ENCODE measurements around the gene PDK2. TPM values are rescaled to one million over a fixed set of nuclear protein-coding genes. Genes with fewer than 3 reads are reported as not detected.

PDK2 gene
- total RNA-seq, 1 experiment from 2014 or later, result 13.7 TPM

GRCh38 chr17:50078430-50078829, 16.7 kb upstream of the PDK2 start:
- DNase-seq (ENCODE audit: low spot score), result no peak

GRCh38 chr17:50079334-50080095, 15.6 kb upstream of the PDK2 start:
- DNase-seq (ENCODE audit: low spot score), result peak; percentile 70

GRCh38 chr17:50080096-50080480, 15.1 kb upstream of the PDK2 start:
- no peak for DNase-seq (ENCODE audit: low spot score)

- DNase-seq (ENCODE audit: low spot score), result peak; percentile 40
Observed at GRCh38 chr17:50080827-50081226, 14.3 kb upstream of the PDK2 start.

- no peak for DNase-seq (ENCODE audit: low spot score)
Observed at GRCh38 chr17:50081757-50082156, 13.4 kb upstream of the PDK2 start.

GRCh38 chr17:50087246-50087911, 7.8 kb upstream of the PDK2 start:
- peak; percentile 59 for DNase-seq (ENCODE audit: low spot score)

GRCh38 chr17:50087912-50088405, 7.2 kb upstream of the PDK2 start:
- no peak for DNase-seq (ENCODE audit: low spot score)

GRCh38 chr17:50088952-50089825, 6.0 kb upstream of the PDK2 start:
- DNase-seq (ENCODE audit: low spot score), result no peak

- DNase-seq (ENCODE audit: low spot score), result no peak
Observed at GRCh38 chr17:50090071-50090470, 5.1 kb upstream of the PDK2 start.

GRCh38 chr17:50090971-50091917, 3.9 kb upstream of the PDK2 start:
- no peak for DNase-seq (ENCODE audit: low spot score)

- no peak for DNase-seq (ENCODE audit: low spot score)
Observed at GRCh38 chr17:50091918-50092285, 3.2 kb upstream of the PDK2 start.

GRCh38 chr17:50093246-50093645, 1.9 kb upstream of the PDK2 start:
- no peak for DNase-seq (ENCODE audit: low spot score)

GRCh38 chr17:50093807-50094206, 1.3 kb upstream of the PDK2 start:
- DNase-seq (ENCODE audit: low spot score), result no peak

GRCh38 chr17:50094243-50094752, 853 bp upstream of the PDK2 start:
- DNase-seq (ENCODE audit: low spot score), result peak; percentile 84

- DNase-seq (ENCODE audit: low spot score), result no peak
Observed at GRCh38 chr17:50095626-50096037, 481 bp downstream of the PDK2 start.

- no peak for DNase-seq (ENCODE audit: low spot score)
Observed at GRCh38 chr17:50096092-50096491, 941 bp downstream of the PDK2 start.

GRCh38 chr17:50096758-50097157, 1.6 kb downstream of the PDK2 start:
- DNase-seq (ENCODE audit: low spot score), result no peak

- DNase-seq (ENCODE audit: low spot score), result no peak
Observed at GRCh38 chr17:50097455-50097854, 2.3 kb downstream of the PDK2 start.

- no peak for DNase-seq (ENCODE audit: low spot score)
Observed at GRCh38 chr17:50097926-50098325, 2.8 kb downstream of the PDK2 start.

GRCh38 chr17:50098583-50098982, 3.4 kb downstream of the PDK2 start:
- DNase-seq (ENCODE audit: low spot score), result no peak

- DNase-seq (ENCODE audit: low spot score), result no peak
Observed at GRCh38 chr17:50099003-50099402, 3.9 kb downstream of the PDK2 start.

All from A172 (cell line).